Right lobe of liver (tissue), 6 donors: ENCODE results near the gene PHTF1. TPM values are rescaled to one million over a fixed set of nuclear protein-coding genes. Genes with fewer than 3 reads are reported as not detected.

Source experiments
- ATAC-seq, 4 donors: fragments of 200-7000 bp; cut with Tn5 transposase; one replicate each; pipeline ENCODE4 v1.9.1; 2020; ENCODE audit warnings: mild to moderate bottlenecking in 4 of 4, moderate library complexity in 4 of 4
- DNase-seq, 3 donors: peaks; one replicate each; pipeline ENCODE4 v3.0.0-alpha.2; 2020
- H3K27ac ChIP-seq, 3 donors: fragments of 200-600 bp; one replicate each; pipeline ENCODE4 v1.8.0; 2022
- H3K27me3 ChIP-seq, 2 donors: fragments of 200-600 bp; one replicate each; pipeline ENCODE4 v1.8.0; 2022
- H3K36me3 ChIP-seq, 4 donors: fragments of 200-600 bp; sonication (generic) in 1 of 4; one replicate each; pipeline versions ENCODE4 v1.5.1 to v1.8.0; 2017 to 2022; ENCODE audit warnings: control low read depth in 1 of 4
- H3K4me1 ChIP-seq, 4 donors: fragments of 200-600 bp; sonication (generic) in 1 of 4; one replicate each; pipeline versions ENCODE4 v1.5.1 to v1.8.0; 2017 to 2022; ENCODE audit warnings: control low read depth in 1 of 4
- H3K4me3 ChIP-seq, 3 donors: fragments of 200-600 bp; one replicate each; pipeline ENCODE4 v1.8.0; 2022
- H3K9me3 ChIP-seq, 4 donors: fragments of 200-600 bp; sonication (generic) in 1 of 4; one replicate each; pipeline versions ENCODE4 v1.5.1 to v1.8.0; 2017 to 2022; ENCODE audit warnings: control low read depth in 1 of 4
- POLR2A ChIP-seq: fragments of 450-650 bp; IDR thresholded peaks from one replicate; pipeline ENCODE4 v1.6.1; 2017; ENCODE audit warnings: antibody characterized with exemption, mild to moderate bottlenecking
- WGBS: methylation state at CpG from one replicate; pipeline ENCODE4 v1.1.6; 2018; ENCODE audit warnings: low coverage, low lambda C conversion rate; ENCODE audit not compliant: insufficient coverage; ENCODE audit errors: missing lambda C conversion rate; 5-methylcytosine and 5-hydroxymethylcytosine counted together
- intact Hi-C, 2 donors: fragments of 100-400 bp; cut with DNase I; formaldehyde crosslinking; loops; one replicate each; pipeline versions ENCODE4 v1.11.2 to v1.14.1; 2022
- total RNA-seq, 6 experiments: library from RNA; depleted of rRNA in 2 of 6; stranded (reverse); fragments of >200 nt in 2 of 6; fragmentation: NEBNext Ultra II Directional in 3 of 6; extraction: Animal tissue kit (Norgen Biotek cat#: 25700) in 3 of 6; gene quantifications; one replicate each; pipeline versions ENCODE4 v1.1.0 to v1.2.4, GENCODE V29; 2016 to 2023
- TF ChIP-seq, protein P1 (sequence below), 4 donors: fragments of 200-600 bp in 3 of 4; fragments of 450-650 bp in 1 of 4; IDR thresholded peaks; one replicate each; pipeline versions ENCODE4 v1.5.1 to v1.8.0; 2016 to 2022; ENCODE audit warnings: antibody characterized with exemption in 4 of 4, mild to moderate bottlenecking in 2 of 4
- donor health status: DM: no; HTN: yes; CAD: no.
- donor health status: DM: no; HTN: no; CAD: no.
- donor health status: DM: no; HTN: no; CAD: no.
- donor health status: DM: no; HTN: yes; CAD: no.
- donor health status: DM: no; HTN: yes; CAD: no.

PHTF1 gene
- total RNA-seq, 6 experiments from 2014 or later: 4.7 to 8.7 (median 6.1) TPM

GRCh38 chr1:113782406-113782805 is 23.1 kb upstream of the PHTF1 start:
- H3K4me3 ChIP-seq: no peak overlapping the region
- H3K27ac ChIP-seq: no peak overlapping the region
- ATAC-seq: no peak
- H3K4me1 ChIP-seq: peaks cover 0 to 15% (median 0%) of the 10 kb centered on the region in 4 donors
- no peak for TF ChIP-seq POLR2A
- TF ChIP-seq, protein P1, sequence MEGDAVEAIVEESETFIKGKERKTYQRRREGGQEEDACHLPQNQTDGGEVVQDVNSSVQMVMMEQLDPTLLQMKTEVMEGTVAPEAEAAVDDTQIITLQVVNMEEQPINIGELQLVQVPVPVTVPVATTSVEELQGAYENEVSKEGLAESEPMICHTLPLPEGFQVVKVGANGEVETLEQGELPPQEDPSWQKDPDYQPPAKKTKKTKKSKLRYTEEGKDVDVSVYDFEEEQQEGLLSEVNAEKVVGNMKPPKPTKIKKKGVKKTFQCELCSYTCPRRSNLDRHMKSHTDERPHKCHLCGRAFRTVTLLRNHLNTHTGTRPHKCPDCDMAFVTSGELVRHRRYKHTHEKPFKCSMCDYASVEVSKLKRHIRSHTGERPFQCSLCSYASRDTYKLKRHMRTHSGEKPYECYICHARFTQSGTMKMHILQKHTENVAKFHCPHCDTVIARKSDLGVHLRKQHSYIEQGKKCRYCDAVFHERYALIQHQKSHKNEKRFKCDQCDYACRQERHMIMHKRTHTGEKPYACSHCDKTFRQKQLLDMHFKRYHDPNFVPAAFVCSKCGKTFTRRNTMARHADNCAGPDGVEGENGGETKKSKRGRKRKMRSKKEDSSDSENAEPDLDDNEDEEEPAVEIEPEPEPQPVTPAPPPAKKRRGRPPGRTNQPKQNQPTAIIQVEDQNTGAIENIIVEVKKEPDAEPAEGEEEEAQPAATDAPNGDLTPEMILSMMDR (IDR thresholded peaks at IDR 0.05): no peak
- peaks cover 0 to 3% (median 0%) of the 10 kb centered on the region in 4 donors for H3K36me3 ChIP-seq
- H3K27me3 ChIP-seq: no peaks in the 10 kb centered on the region
- intact Hi-C loops: no loop called here
- no peak for DNase-seq
- 38% methylated on average over 2 of the region's 2 CpGs for WGBS
- H3K9me3 ChIP-seq: no peaks in the 10 kb centered on the region

DNA sequence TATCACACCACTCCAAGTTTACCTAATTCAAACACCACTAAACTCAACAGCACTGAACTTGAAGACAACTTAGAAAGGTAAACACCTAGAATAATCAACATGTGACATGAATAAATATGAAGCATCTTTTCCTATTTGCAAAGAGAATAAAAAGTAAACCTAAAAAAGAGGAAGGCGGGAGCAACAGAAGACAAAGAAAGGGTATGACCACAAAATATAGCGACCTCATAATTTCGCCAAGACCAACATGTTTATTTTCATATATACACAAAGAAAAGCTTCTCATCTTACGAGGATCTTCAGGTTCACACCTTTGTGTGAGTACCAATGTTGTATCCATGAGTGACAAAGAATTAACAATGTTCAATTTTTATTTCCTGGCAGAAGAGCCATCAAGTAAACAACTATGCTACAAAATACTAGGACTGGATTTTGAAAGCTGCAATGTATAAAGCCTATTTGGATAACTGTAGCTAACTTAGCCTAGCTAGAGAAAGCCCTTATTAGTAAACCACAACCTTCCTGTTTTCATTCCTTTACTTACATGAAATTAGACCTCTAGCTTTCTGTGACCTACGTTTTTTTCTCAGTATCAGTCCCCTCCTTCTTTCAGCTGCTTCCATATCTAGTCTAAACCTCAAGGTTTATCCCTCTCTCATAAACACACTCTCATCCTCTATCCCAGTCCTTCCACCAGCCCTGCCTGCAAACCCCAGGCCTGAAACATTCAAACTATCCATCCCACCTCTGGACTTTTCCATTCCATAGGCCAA is 21.3 kb upstream of the PHTF1 start:
- Histone ChIP-seq H3K9me3 (no peaks in the 10 kb centered on the region), H3K36me3 (peaks cover 0 to 3% (median 0%) of the 10 kb centered on the region in 4 donors), H3K27ac (no peak overlapping the region), H3K27me3 (no peaks in the 10 kb centered on the region), H3K4me3 (no peak overlapping the region), H3K4me1 (peaks cover 0 to 7% (median 0%) of the 10 kb centered on the region in 4 donors)
- no peak for TF ChIP-seq POLR2A
- TF ChIP-seq, protein P1 (IDR thresholded peaks at IDR 0.05): no peak
- no peak for DNase-seq
- ATAC-seq: no peak
- intact Hi-C loops: no loop called here
- WGBS: 71% methylated on average over 5 of the region's 5 CpGs

- Histone ChIP-seq H3K27me3 (no peaks in the 10 kb centered on the region), H3K4me1 (peaks cover 0 to 7% (median 0%) of the 10 kb centered on the region in 4 donors), H3K27ac (no peak overlapping the region), H3K36me3 (peaks cover 0 to 3% (median 0%) of the 10 kb centered on the region in 4 donors), H3K4me3 (no peak overlapping the region), H3K9me3 (no peaks in the 10 kb centered on the region)
- TF ChIP-seq, protein P1 (IDR thresholded peaks at IDR 0.05): no peak
- TF ChIP-seq POLR2A: no peak
- no peak for DNase-seq
- no peak for ATAC-seq
- intact Hi-C loops: no loop called here
- 83% methylated on average over 4 of the region's 6 CpGs for WGBS
Observed at GRCh38 chr1:113779542-113779941, 20.3 kb upstream of the PHTF1 start.

- no peak for ATAC-seq
- intact Hi-C loops: no loop called here
Observed at GRCh38 chr1:113777561-113777960, 18.3 kb upstream of the PHTF1 start.

More at GRCh38 chr1:113777561-113777960, 18.3 kb upstream of the PHTF1 start:
- no peak for DNase-seq
- no peaks in the 10 kb centered on the region for H3K27me3 ChIP-seq
- H3K36me3 ChIP-seq: peaks cover 0 to 3% (median 0%) of the 10 kb centered on the region in 4 donors
- no peaks in the 10 kb centered on the region for H3K9me3 ChIP-seq
- no peak for TF ChIP-seq POLR2A
- TF ChIP-seq, protein P1 (IDR thresholded peaks at IDR 0.05): no peak
- H3K27ac ChIP-seq: no peak overlapping the region
- no peak overlapping the region for H3K4me3 ChIP-seq
- H3K4me1 ChIP-seq: no peaks in the 10 kb centered on the region
- WGBS: 90% methylated on average over 4 of the region's 4 CpGs
